ENCODE results near the gene ITGBL1.

DNA sequence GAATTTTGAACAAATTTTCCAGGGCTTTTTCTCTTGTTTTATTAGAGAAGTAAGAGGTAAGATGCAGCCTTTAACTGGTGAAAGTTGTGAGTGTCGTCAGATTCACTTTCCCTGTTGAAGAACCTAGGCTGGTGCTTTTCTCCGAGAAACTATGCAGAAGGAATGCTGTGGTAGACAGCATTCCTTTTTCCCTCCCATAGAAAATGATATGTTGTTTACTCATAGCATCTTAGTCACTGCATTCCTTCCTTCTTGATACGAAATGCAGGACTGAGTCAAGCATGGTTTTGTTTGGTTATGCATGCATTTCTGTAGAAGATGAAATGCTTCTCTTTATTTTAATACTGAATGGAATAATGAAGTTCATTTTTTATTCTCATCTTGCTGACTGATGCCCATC is 3.4 kb downstream of the ITGBL1 start:
- TF ChIP-seq, protein P1, sequence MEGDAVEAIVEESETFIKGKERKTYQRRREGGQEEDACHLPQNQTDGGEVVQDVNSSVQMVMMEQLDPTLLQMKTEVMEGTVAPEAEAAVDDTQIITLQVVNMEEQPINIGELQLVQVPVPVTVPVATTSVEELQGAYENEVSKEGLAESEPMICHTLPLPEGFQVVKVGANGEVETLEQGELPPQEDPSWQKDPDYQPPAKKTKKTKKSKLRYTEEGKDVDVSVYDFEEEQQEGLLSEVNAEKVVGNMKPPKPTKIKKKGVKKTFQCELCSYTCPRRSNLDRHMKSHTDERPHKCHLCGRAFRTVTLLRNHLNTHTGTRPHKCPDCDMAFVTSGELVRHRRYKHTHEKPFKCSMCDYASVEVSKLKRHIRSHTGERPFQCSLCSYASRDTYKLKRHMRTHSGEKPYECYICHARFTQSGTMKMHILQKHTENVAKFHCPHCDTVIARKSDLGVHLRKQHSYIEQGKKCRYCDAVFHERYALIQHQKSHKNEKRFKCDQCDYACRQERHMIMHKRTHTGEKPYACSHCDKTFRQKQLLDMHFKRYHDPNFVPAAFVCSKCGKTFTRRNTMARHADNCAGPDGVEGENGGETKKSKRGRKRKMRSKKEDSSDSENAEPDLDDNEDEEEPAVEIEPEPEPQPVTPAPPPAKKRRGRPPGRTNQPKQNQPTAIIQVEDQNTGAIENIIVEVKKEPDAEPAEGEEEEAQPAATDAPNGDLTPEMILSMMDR (IDR thresholded peaks at IDR 0.05; ENCODE audit: low read depth, low read length): no peak
- TF ChIP-seq POLR2A (IDR thresholded peaks at IDR 0.05; ENCODE audit: extremely low read depth, insufficient read length): no peak
- TF ChIP-seq, protein P2, sequence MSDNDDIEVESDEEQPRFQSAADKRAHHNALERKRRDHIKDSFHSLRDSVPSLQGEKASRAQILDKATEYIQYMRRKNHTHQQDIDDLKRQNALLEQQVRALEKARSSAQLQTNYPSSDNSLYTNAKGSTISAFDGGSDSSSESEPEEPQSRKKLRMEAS (IDR thresholded peaks at IDR 0.05; ENCODE audit: low read depth, low read length): no peak
